CD4-positive, alpha-beta T cell (primary cell): ENCODE measurements around the gene TIPRL. TPM values are rescaled to one million over a fixed set of nuclear protein-coding genes. Genes with fewer than 3 reads are reported as not detected.

Source experiments
- ATAC-seq: fragments of 200-7000 bp; cut with Tn5 transposase; one replicate; pipeline ENCODE4 v1.10.0; 2022; ENCODE audit warnings: mild to moderate bottlenecking; ENCODE audit not compliant: poor library complexity
- CTCF ChIA-PET: fragments of 350-600 bp; sonication (Branson Sonifier 250); formaldehyde crosslinking; loops from one replicate; lab custom pipeline; 2021; ENCODE audit warnings: antibody characterized with exemption, inconsistent platforms; lab: Charles Lee
- POLR2A ChIA-PET: fragments of 350-600 bp; sonication (Branson Sonifier 250); formaldehyde crosslinking; loops from one replicate; lab custom pipeline; 2021; ENCODE audit warnings: antibody characterized with exemption, inconsistent platforms; lab: Charles Lee
- DNase-seq, 14 experiments: peaks; one replicate each; pipeline ENCODE4 v3.0.0-alpha.2; 2013 to 2020; ENCODE audit warnings: mixed read lengths in 2 of 14
- H3K27ac ChIP-seq, 2 donors: one replicate each; pipeline versions ENCODE4 v1.5.1 to v1.7.0; 2013; ENCODE audit warnings: low read length in 2 of 2, low read depth in 1 of 2, mild to moderate bottlenecking in 1 of 2
- H3K27me3 ChIP-seq, 2 experiments: 1 replicate in 1 of 2; 2 replicates in 1 of 2; pipeline versions ENCODE4 v1.6.1 to v1.7.0; 2013; ENCODE audit warnings: low read length in 2 of 2, control low read depth in 1 of 2, mild to moderate bottlenecking in 1 of 2, moderate library complexity in 1 of 2; ENCODE audit not compliant: insufficient read depth in 2 of 2, control insufficient read depth in 1 of 2
- H3K36me3 ChIP-seq: one replicate; pipeline ENCODE4 v1.6.1; 2013; ENCODE audit warnings: low read length, control low read depth; ENCODE audit not compliant: insufficient read depth
- H3K4me1 ChIP-seq: one replicate; pipeline ENCODE4 v1.6.1; 2013; ENCODE audit warnings: low read length, control low read depth; ENCODE audit not compliant: insufficient read depth
- H3K4me3 ChIP-seq: one replicate; pipeline ENCODE4 v1.5.1; 2013; ENCODE audit warnings: mild to moderate bottlenecking, low read length, moderate library complexity
- H3K9me3 ChIP-seq, 2 experiments: 1 replicate in 1 of 2; 2 replicates in 1 of 2; pipeline versions ENCODE4 v1.6.1 to v1.7.0; 2013; ENCODE audit warnings: low read length in 2 of 2, mild to moderate bottlenecking in 2 of 2, control low read depth in 1 of 2, moderate library complexity in 1 of 2; ENCODE audit not compliant: control insufficient read depth in 1 of 2, insufficient read depth in 1 of 2
- H3K27ac Mint-ChIP-seq: one replicate; pipeline ENCODE4 v1.8.0; 2020; ENCODE audit warnings: mixed read lengths
- H3K27me3 Mint-ChIP-seq: one replicate; pipeline ENCODE4 v1.8.0; 2021; ENCODE audit warnings: mixed read lengths
- H3K36me3 Mint-ChIP-seq: one replicate; pipeline ENCODE4 v1.8.0; 2021; ENCODE audit warnings: low read depth, mixed read lengths
- H3K4me1 Mint-ChIP-seq: one replicate; pipeline ENCODE4 v1.8.0; 2021; ENCODE audit warnings: low read depth, mixed read lengths
- H3K4me3 Mint-ChIP-seq: one replicate; pipeline ENCODE4 v1.8.0; 2020; ENCODE audit warnings: mild to moderate bottlenecking, mixed read lengths
- H3K9me3 Mint-ChIP-seq: one replicate; pipeline ENCODE4 v1.8.0; 2020; ENCODE audit warnings: mixed read lengths
- CTCF ChIP-seq: fragments of 200-600 bp; IDR thresholded peaks from one replicate; pipeline ENCODE4 v1.8.0; 2022; ENCODE audit warnings: antibody characterized with exemption, mild to moderate bottlenecking
- intact Hi-C, 2 experiments: fragments of 100-400 bp; cut with DNase I in 1 of 2; cut with micrococcal nuclease in 1 of 2; formaldehyde crosslinking; loops; one replicate each; pipeline versions ENCODE4 v1.15.1 to v1.9.0; 2023 to 2025; cut with DNase I, micrococcal nuclease
- total RNA-seq, 174 experiments: library from RNA in 2 of 174; stranded (reverse) in 2 of 174; gene quantifications; one replicate each; pipeline ENCODE4 v1.2.3 and lab custom pipeline; 2021 to 2026

Gene TIPRL
- total RNA-seq, 2 experiments from 2014 or later, result 15.8 to 16.4 TPM

GRCh38 chr1:168139070-168139469, 39.7 kb upstream of the TIPRL start:
- ChIA-PET CTCF (interaction anchor here (1.0 kb wide), 1 partner anchor 57 kb away, joined by 3 read pairs; no protein-coding TSS in a partner anchor), POLR2A (no interaction called here)
- intact Hi-C loops, result no loop called here
- TF ChIP-seq CTCF, result no peak
- no peaks in the 10 kb centered on the region for H3K36me3 ChIP-seq
- peaks cover 20 to 25% of the 10 kb centered on the region in 2 experiments for H3K27me3 ChIP-seq
- no peak for DNase-seq
- H3K9me3 ChIP-seq, result no peaks in the 10 kb centered on the region
- Mint-ChIP-seq H3K9me3 (no peaks in the 10 kb centered on the region), H3K4me3 (peak overlapping the region; percentile 44), H3K27me3 (peaks cover 26% of the 10 kb centered on the region), H3K36me3 (peaks cover 4% of the 10 kb centered on the region), H3K27ac (no peak overlapping the region), H3K4me1 (peaks cover 22% of the 10 kb centered on the region)
- H3K4me1 ChIP-seq, result peaks cover 20% of the 10 kb centered on the region
- no peak overlapping the region for H3K4me3 ChIP-seq
- ATAC-seq, result no peak
- no peak overlapping the region for H3K27ac ChIP-seq

DNA sequence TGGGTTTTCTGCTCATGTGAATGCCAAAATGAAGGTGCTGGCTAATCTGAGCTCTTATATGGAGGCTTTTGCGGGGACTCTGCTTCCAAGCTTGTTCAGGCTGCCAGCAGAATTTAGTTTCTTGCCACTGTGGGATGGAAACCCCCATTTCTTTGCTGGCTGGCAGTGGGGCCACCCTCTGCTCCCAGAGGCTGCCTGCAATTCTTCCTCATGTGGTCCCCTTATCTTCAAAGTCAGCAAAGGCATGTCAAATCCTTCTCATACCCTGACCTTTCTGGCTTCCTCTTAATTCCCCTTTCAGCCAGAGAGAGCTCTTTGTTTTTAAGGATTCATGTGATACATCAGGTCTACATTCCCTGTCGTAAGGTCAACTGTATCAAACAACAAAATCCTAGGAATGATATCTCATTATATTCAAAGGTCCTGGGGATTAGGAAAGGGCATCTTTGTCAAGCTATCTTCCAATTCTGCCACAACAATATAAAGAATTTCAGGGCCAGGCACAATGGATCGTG, 36.8 kb upstream of the TIPRL start:
- TF ChIP-seq CTCF, result no peak
- H3K4me1 ChIP-seq, result peaks cover 11% of the 10 kb centered on the region
- no peaks in the 10 kb centered on the region for H3K36me3 ChIP-seq
- DNase-seq (no peak), ATAC-seq (no peak)
- Mint-ChIP-seq H3K27ac (no peak overlapping the region), H3K4me3 (no peak overlapping the region), H3K27me3 (peaks cover 6% of the 10 kb centered on the region), H3K4me1 (peaks cover 18% of the 10 kb centered on the region), H3K9me3 (no peaks in the 10 kb centered on the region), H3K36me3 (peaks cover 4% of the 10 kb centered on the region)
- ChIA-PET CTCF (no interaction called here), POLR2A (no interaction called here)
- intact Hi-C loops, result no loop called here
- no peak overlapping the region for H3K27ac ChIP-seq
- H3K4me3 ChIP-seq, result no peak overlapping the region
- peaks cover 2% of the 10 kb centered on the region in 2 experiments for H3K27me3 ChIP-seq
- no peaks in the 10 kb centered on the region for H3K9me3 ChIP-seq

GRCh38 chr1:168145184-168146159, 33.3 kb upstream of the TIPRL start:
- POLR2A ChIA-PET, result no interaction called here
- H3K9me3 ChIP-seq, result no peaks in the 10 kb centered on the region
- no peaks in the 10 kb centered on the region for H3K36me3 ChIP-seq
- Mint-ChIP-seq H3K9me3 (no peaks in the 10 kb centered on the region), H3K27me3 (no peaks in the 10 kb centered on the region), H3K4me1 (peaks cover 14% of the 10 kb centered on the region), H3K36me3 (no peaks in the 10 kb centered on the region), H3K4me3 (peak overlapping the region; percentile 31), H3K27ac (no peak overlapping the region)
- intact Hi-C loops, result loop anchor here in 1 of 2 experiments (5.0 kb wide), 1 partner anchor 63 kb away; no protein-coding TSS in a partner anchor
- H3K4me3 ChIP-seq, result no peak overlapping the region
- peaks cover 6% of the 10 kb centered on the region for H3K4me1 ChIP-seq
- ATAC-seq (peak; percentile 95), DNase-seq (peak; percentile 70 to 90 (median 80))
- H3K27ac ChIP-seq, result no peak overlapping the region
- CTCF ChIA-PET, result no interaction called here
- no peaks in the 10 kb centered on the region for H3K27me3 ChIP-seq
- peak; percentile 87 for TF ChIP-seq CTCF
